Vagina (tissue), 2 donors: ENCODE data around the gene NTN4. TPM values are rescaled to one million over a fixed set of nuclear protein-coding genes. Genes with fewer than 3 reads are reported as not detected.

Experiments
- DNase-seq, 2 donors: peaks; one replicate each; pipeline ENCODE4 v3.0.0-alpha.2; 2017; ENCODE audit errors: extremely low spot score in 2 of 2
- H3K27ac ChIP-seq: fragments of 200-600 bp; sonication (generic); one replicate; pipeline ENCODE4 v1.5.1; 2019
- H3K27me3 ChIP-seq: fragments of 200-600 bp; sonication (generic); one replicate; pipeline ENCODE4 v1.5.1; 2019
- H3K36me3 ChIP-seq, 2 donors: fragments of 200-600 bp; sonication (generic); one replicate each; pipeline ENCODE4 v1.5.1; 2017 to 2019
- H3K4me1 ChIP-seq: fragments of 200-600 bp; sonication (generic); one replicate; pipeline ENCODE4 v1.5.1; 2019
- H3K4me3 ChIP-seq, 2 donors: fragments of 200-600 bp; sonication (generic); 1 replicate in 1 of 2; 2 replicates in 1 of 2; pipeline ENCODE4 v1.5.1; 2016 to 2019
- H3K9me3 ChIP-seq: fragments of 200-600 bp; sonication (generic); one replicate; pipeline ENCODE4 v1.5.1; 2019
- POLR2A ChIP-seq, 2 donors: fragments of 450-650 bp; IDR thresholded peaks; one replicate each; pipeline ENCODE4 v1.6.1; 2017; ENCODE audit warnings: antibody characterized with exemption in 2 of 2, mild to moderate bottlenecking in 2 of 2, moderate library complexity in 2 of 2
- POLR2AphosphoS5 ChIP-seq, 2 donors: sonication (generic); formaldehyde crosslinking; IDR thresholded peaks; one replicate each; pipeline ENCODE4 v1.9.0; 2017; ENCODE audit warnings: antibody characterized with exemption in 2 of 2, mild to moderate bottlenecking in 2 of 2, low read depth in 1 of 2; ENCODE audit not compliant: insufficient read depth in 1 of 2
- intact Hi-C: fragments of 100-400 bp; cut with DNase I; formaldehyde crosslinking; loops from one replicate; pipeline ENCODE4 v1.15.1; 2023
- total RNA-seq: library from RNA; depleted of rRNA; stranded (reverse); fragments of >200 nt; gene quantifications from one replicate; pipeline ENCODE4 v1.2.3, GENCODE V29; 2016
- TF ChIP-seq, protein P1 (sequence below), 3 experiments: fragments of 450-650 bp in 2 of 3; fragments of 200-600 bp in 1 of 3; sonication (generic) in 1 of 3; IDR thresholded peaks; one replicate each; pipeline ENCODE4 v1.5.1; 2017 to 2019; ENCODE audit warnings: antibody characterized with exemption in 3 of 3, mild to moderate bottlenecking in 2 of 3, moderate library complexity in 2 of 3

The NTN4 gene
- total RNA-seq, 1 donor from 2014 or later: 21.9 TPM

DNA sequence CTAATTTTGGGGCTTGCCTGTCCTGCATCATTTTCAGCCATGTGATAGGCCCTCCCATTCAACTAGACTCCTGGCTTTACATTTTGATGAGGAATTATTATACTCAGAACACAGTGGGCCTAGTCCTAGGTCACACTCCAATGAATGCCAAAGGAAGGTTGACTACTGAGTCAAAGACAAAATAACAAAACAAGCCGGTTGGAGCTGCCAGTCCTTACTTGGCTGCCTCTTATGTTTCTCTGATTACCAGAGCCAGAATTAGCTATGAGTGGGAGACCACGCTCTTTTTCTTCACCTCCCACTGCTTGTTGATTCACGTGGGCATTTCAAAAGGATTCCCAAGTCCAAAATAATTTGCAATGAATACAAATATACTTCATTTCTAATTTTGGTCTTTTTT, 161.2 kb downstream of the NTN4 start:
- H3K27me3 ChIP-seq: no peaks in the 10 kb centered on the region
- no peak overlapping the region for H3K4me3 ChIP-seq
- no peak overlapping the region for H3K27ac ChIP-seq
- no peak for TF ChIP-seq POLR2AphosphoS5 (IDR thresholded peaks at IDR 0.05; ENCODE audit: insufficient read depth in 1 of 2, low read depth in 1 of 2)
- no peak for TF ChIP-seq POLR2A (IDR thresholded peaks at IDR 0.05)
- TF ChIP-seq, protein P1, sequence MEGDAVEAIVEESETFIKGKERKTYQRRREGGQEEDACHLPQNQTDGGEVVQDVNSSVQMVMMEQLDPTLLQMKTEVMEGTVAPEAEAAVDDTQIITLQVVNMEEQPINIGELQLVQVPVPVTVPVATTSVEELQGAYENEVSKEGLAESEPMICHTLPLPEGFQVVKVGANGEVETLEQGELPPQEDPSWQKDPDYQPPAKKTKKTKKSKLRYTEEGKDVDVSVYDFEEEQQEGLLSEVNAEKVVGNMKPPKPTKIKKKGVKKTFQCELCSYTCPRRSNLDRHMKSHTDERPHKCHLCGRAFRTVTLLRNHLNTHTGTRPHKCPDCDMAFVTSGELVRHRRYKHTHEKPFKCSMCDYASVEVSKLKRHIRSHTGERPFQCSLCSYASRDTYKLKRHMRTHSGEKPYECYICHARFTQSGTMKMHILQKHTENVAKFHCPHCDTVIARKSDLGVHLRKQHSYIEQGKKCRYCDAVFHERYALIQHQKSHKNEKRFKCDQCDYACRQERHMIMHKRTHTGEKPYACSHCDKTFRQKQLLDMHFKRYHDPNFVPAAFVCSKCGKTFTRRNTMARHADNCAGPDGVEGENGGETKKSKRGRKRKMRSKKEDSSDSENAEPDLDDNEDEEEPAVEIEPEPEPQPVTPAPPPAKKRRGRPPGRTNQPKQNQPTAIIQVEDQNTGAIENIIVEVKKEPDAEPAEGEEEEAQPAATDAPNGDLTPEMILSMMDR (IDR thresholded peaks at IDR 0.05): no peak
- H3K4me1 ChIP-seq: peaks cover 16% of the 10 kb centered on the region
- DNase-seq: no peak
- intact Hi-C loops: no loop called here
- no peaks in the 10 kb centered on the region for H3K9me3 ChIP-seq
- no peaks in the 10 kb centered on the region for H3K36me3 ChIP-seq

DNA sequence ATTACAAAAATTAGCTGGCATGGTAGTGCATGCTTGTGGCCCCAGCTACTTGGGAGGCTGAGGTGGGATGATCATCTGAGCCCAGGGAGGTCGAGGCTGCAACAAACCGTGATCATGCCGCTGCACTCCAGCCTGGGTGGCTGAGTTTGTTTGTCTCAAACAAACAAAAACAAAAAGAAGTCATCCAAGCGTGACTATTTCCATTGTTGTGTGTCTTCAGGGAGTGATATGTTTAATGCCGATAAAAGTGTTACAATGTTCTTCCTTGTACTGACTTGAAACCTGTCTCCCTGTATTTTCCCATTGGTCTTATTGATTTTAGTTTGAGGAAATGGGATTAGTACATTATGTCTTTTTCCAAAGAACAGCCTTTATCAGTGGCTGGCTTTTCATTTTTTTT, 163.7 kb downstream of the NTN4 start:
- Histone ChIP-seq H3K36me3 (no peaks in the 10 kb centered on the region), H3K27me3 (no peaks in the 10 kb centered on the region), H3K27ac (no peak overlapping the region), H3K4me1 (no peaks in the 10 kb centered on the region), H3K9me3 (no peaks in the 10 kb centered on the region), H3K4me3 (no peak overlapping the region)
- no peak for TF ChIP-seq POLR2AphosphoS5 (IDR thresholded peaks at IDR 0.05; ENCODE audit: insufficient read depth in 1 of 2, low read depth in 1 of 2)
- no peak for DNase-seq
- intact Hi-C loops: no loop called here

DNA sequence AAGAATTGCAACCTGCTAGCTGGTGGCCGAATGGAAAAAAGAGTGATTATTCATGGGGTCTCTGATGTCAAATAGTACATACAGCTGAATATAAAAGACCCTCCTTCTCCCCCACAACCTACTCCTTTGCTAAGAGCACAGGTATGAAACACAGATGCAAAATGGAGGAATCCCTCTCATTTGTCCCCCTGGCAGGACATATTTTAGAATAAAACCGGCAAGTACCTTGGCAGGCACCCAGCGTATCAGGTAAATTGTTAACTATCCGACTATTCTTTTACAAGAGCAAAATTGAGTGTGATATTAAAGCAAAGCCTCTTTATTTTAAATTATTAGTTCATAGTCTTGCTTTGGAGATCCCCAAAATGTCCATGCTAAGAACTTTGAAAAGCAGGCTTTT, 165.6 kb downstream of the NTN4 start:
- Histone ChIP-seq H3K27me3 (no peaks in the 10 kb centered on the region), H3K9me3 (no peaks in the 10 kb centered on the region), H3K4me1 (no peaks in the 10 kb centered on the region), H3K4me3 (no peak overlapping the region), H3K27ac (no peak overlapping the region), H3K36me3 (no peaks in the 10 kb centered on the region)
- DNase-seq: no peak
- intact Hi-C loops: no loop called here
- TF ChIP-seq, protein P1 (IDR thresholded peaks at IDR 0.05): no peak
- no peak for TF ChIP-seq POLR2A (IDR thresholded peaks at IDR 0.05)
- TF ChIP-seq POLR2AphosphoS5 (IDR thresholded peaks at IDR 0.05; ENCODE audit: insufficient read depth in 1 of 2, low read depth in 1 of 2): no peak

GRCh38 chr12:95624589-95624988, 166.0 kb downstream of the NTN4 start:
- Histone ChIP-seq H3K4me3 (no peak overlapping the region), H3K4me1 (no peaks in the 10 kb centered on the region), H3K9me3 (no peaks in the 10 kb centered on the region), H3K27me3 (no peaks in the 10 kb centered on the region), H3K36me3 (no peaks in the 10 kb centered on the region), H3K27ac (no peak overlapping the region)
- intact Hi-C loops: no loop called here
- TF ChIP-seq, protein P1 (IDR thresholded peaks at IDR 0.05): no peak
- peak in 1 of 2 donors; percentile 23 for TF ChIP-seq POLR2AphosphoS5 (IDR thresholded peaks at IDR 0.05; ENCODE audit: insufficient read depth in 1 of 2, low read depth in 1 of 2)
- no peak for DNase-seq

GRCh38 chr12:95623554-95624170, 166.9 kb downstream of the NTN4 start:
- DNase-seq: no peak
- H3K9me3 ChIP-seq: no peaks in the 10 kb centered on the region
- no peak overlapping the region for H3K27ac ChIP-seq
- no peaks in the 10 kb centered on the region for H3K27me3 ChIP-seq
- intact Hi-C loops: no loop called here
- no peaks in the 10 kb centered on the region for H3K4me1 ChIP-seq
- no peak for TF ChIP-seq POLR2A (IDR thresholded peaks at IDR 0.05)
- TF ChIP-seq, protein P1 (IDR thresholded peaks at IDR 0.05): peak; percentile 10 to 56 (median 48)
- TF ChIP-seq POLR2AphosphoS5 (IDR thresholded peaks at IDR 0.05; ENCODE audit: insufficient read depth in 1 of 2, low read depth in 1 of 2): no peak
- H3K36me3 ChIP-seq: no peaks in the 10 kb centered on the region
- no peak overlapping the region for H3K4me3 ChIP-seq
